Iris pigment epithelial cell (primary cell): ENCODE data around the gene TANGO2.
"Not testable (repeated sequence)": the region's sequence is repeated elsewhere in the genome, so short reads cannot be mapped to it uniquely, and the experiment has no call there.

Experiments used
- DNase-seq: peaks from one replicate; pipeline ENCODE4 v3.0.0-alpha.2; 2011; ENCODE audit warnings: low read depth

The TANGO2 gene

DNA sequence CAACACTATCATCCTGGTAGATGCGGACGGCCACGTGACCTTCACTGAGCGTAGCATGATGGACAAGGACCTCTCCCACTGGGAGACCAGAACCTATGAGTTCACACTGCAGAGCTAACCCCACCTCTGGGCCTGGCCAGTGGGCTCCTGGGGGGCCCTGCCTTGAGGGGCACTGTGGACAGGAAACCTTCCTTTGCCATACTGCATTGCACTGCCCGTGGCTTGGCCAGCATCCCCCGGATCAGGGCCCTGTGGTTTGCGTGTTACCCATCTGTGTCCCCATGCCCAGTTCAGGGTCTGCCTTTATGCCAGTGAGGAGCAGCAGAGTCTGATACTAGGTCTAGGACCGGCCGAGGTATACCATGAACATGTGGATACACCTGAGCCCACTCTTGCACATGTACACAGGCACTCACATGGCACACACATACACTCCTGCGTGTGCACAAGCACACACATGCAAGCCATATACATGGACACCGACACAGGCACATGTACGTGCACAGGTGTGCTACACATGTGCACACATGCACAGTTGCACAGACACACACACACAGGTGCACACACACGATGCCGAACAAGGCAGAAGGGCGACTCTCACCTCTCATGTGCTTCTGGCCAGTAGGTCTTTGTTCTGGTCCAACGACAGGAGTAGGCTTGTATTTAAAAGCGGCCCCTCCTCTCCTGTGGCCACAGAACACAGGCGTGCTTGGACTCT lies 43.8 kb downstream of the TANGO2 start:
- no peak for DNase-seq

DNA sequence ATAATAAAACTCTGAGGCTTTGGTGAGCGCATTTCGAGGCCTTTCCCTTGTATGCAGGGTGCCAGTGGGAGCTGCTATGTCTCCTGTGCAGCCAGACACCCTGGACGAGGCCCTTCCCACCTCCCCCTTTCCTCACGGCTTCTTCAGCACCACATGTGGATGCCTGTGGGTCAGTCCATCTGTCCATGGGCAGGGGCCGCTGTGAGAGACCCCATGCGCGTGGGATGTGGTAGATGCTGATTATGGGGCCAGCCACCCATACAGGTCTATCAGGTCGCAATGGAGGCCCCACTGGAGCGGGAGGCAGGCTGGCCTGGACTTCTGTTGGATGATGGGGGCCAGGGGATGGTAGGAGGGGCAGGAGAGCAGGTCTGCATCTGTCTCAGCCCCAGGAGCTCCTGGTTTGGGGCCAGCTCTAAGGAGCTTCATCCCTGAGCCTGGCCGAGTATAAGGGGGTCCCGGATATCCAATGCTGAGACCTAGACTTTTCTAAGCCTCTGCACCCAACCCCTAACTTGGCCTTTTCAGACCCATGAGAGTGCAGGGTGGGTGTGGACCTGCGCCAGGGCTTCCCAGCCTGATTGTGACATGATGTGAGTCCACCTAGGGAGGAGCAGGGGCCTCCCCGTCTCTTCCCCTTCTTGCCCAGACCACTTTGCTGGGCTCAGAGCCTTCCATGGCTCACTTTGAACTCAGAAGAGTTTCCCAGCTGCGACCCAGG lies 45.1 kb downstream of the TANGO2 start:
- DNase-seq, result no peak

DNA sequence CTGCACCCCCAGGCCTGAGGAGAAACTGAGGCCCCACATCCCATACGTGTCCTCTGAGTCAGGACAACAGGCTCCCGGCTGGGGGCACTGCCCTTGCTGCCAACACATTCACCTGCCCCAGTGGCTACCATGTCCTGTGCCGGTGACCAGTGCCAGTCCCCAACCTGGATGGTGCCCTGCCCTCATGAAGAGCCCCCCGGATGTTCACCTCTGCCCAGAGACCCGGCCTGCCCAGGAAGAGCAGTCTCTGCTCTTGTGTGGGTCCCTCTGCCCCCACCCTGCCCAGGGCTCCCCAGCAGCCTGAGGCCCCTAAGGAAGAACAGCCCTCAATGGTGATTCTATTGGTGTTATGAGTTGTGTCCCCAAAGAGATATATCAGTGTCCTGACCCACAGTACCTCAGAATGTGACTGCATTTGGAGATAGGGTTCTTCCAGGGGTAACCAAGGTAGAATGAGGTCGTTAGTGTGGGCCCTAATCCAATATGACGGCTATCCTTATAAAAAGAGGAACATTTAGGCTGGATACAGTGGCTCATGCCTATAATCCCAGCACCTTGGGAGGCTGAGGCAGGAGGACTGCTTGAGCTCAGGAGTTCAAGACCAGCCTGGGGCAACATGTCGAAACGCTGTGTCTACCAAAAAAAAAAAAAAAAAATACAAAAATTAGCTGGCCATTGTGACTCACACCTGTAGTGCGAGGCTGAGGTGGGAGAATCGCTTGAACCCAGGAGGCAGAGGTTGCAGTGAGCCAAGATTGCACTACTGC lies 45.9 kb downstream of the TANGO2 start:
- DNase-seq, result no peak

DNA sequence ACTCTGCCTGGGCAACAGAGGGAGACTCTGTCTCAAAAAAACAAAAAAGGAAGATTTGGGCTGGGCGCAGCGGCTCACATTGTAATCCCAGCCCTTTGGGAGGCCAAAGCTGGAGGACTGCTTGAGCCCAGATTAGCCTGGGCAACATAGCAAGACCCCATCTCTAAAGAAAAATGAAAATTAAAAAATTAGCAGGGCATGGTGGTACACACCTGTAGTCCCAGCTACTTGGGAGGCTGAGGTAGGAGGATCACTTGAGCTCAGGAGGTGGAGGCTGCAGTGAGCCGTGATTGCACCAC lies 46.4 kb downstream of the TANGO2 start:
- DNase-seq, result not testable (repeated sequence)

DNA sequence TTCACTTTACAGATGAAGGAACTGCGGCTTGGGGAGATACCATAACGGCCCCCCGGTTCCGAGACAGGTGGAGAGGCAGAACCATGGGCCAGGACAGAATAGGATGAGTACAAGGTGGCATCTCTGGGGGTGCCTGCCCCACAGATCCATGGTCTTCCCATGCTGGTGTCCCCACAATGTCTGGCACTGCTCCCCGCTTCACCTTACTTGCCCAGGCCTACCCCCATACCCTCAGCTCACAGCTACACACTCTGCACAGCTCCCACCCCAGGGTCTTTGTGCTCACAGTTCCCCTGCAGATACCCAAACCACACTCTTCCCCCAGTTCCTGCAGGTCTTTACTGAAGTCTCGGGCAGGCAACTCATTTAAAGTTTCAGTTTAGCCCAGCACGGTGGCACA lies 47.7 kb downstream of the TANGO2 start:
- DNase-seq, result no peak

DNA sequence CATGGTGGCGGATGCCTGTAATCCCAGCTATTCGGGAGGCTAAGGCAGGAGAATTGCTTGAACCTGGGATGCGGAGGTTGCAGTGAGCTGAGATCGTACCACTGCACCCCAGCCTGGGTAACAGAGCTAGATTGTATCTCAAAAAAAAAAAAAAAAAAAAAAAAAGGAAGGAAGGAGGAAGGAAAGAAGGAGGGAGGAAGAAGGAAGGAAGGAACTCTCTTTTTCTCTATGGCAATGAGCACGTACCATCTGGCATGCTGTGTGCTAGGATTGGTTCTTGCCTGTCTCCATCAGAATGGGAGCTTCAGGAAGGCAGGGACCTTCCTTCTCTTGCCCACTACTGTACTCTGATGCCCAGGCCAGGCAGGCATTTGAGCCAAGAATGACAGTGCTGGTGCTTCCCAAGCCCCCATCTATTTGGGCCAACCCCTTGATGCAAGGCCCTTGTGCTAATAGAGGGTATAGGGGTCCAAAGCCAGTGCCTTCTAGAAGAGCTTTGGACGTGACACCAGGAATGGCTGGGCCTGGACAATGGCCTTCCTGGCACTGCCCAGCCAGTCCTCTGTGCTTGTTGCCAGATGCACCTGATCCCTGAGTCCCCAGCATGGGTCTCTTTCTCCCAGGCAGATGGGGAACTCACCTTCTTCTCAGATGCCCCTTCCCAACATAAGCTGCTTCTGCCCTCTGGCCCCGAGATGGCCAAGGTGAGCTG lies 48.6 kb downstream of the TANGO2 start:
- no peak for DNase-seq

DNA sequence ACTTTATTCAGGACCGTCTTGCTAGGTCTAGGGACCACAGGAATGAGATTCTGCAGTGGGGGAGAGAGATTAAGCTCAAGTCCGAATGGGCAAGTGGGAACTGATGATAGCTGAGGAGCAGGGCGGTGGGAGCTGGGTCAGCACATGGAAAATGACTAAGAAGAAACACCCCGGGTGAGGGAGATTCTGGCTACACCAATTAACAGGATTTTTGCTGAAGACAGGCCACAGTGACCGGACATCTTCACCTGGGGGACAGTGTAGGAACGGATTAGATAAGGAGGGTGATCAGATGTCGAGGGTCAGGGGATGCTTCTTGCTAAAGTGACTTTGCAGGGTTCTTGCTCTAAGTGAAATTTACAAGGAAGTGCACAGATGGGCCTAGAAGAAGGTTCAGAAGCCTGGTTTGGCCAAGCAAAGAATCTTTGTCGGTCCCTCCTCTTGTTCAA lies 50.6 kb downstream of the TANGO2 start:
- DNase-seq, result no peak

DNA sequence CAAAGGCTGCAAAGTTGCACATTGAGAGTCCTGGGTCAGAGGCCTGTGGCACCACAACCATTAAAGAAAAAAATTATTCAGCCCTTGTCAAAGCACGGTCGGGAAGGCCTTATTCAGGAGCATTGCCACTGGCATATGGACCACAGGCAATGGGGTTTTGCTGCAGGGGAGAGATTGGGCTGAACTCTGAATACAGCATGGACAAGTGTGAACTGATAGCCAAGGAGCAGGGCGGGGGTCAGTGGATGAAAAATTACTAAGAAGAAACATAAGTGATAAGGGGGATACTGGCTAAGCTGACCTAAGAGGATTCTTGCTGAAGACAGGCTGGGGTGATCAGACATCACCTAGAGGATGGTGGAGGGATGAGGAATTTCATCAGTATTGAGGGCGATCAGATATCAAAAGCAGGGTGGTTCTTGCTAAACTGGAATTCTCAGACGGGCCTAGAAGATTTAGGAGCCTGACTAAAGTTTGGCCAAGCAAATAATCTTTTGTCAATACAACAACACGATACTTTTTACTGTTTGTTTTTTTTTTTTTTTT lies 55.8 kb downstream of the TANGO2 start:
- no peak for DNase-seq

DNA sequence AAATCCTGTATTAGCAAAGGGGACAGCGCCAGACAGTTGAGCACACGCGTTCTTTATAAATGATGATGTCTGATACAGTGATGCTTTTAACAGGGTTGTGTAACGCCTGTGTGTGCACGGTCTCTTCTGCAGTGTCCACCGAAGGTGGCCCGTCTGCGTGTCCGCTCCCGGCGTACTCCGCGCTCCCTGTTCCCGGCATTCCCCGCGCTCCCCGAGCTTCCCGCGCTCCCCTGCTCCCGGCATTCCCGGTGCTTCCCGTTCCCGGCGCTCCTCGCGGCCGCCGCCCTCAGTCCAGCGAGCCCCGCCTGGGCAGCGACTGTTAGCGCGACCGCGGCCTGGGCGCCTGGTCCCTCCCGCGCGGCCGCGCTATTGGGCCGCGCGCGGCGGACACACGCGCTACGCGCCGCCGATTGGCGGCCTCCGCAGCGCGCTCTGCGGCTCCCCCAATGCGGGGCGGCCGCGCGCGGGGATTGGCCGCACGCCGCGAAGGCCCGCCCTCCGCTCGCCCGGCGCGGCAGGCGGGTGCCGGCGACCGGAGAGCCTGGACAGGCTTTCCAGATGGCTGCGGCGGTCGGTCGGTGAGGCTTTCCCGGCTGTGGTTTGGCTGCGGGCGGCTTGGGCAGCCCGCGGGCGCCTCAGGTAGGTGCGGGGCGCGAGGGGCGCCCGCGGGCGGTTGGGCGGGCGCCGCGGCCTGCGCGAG lies 59.0 kb downstream of the TANGO2 start, which contains the start of gene DGCR8:
TSS of gene DGCR8 (plus strand) at position 497 of the 700 bp plus-strand sequence. CDS start 5,723 bp downstream, outside the sequence.
- peak; percentile 92 for DNase-seq

DNA sequence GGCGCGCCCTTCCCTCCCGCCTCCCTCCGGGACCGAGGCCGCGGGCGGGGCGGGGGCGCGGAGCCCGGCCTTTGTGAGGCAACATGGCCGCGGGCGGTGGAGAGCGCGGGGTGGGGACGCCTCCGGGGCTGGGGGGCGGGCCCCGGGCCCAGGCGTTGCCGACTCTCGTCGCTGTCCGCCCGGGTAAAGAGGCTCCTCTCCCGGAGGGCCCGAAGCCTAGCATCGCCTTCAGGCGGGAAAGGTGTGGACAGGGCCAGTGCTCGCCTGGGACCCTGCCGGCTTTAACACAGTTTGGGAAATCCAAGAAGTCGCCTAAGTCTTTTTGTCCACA lies 59.5 kb downstream of the TANGO2 start:
- peak; percentile 48 for DNase-seq

DNA sequence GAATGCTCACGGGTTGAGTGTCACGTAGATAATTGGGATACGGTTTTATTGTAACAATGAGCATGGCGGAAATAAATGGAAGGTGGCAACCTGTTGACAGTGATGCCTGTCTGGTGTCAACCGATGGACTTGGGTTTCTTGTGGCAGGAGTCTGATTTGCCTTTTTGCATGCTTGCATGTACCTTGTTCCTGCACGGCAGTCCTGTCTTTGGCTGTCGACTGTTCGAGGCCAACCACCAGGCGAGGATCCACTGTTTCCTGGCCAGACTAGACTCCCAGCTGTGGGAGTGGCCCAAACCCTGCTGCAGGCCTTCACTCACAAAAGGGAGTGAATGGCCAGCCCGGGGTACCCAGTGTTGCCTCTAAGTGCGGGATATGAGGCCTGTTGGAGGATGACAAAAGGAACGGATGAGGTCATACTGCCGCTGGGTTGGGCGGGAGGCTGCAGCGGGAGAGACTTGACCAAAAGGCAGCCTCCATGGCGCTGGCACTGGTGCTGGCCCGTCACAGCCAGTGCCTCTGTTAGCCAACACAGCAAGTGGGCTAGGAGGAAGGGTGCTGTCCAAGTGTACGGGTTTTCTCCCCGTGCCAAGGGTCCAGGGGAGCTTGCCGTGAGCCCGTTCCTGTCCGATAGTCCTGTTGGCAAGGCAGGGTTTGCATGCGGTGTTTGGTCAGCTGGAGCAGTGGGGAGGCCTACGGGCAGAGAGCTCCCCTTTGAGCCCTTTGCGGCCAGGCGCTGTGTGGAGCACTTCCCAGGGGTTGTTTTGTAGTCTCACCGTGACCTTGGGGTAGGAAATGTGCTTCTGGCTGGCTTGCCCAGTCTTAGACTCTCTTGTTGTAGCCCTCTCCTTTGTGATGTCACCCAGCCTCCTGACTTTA lies 60.1 kb downstream of the TANGO2 start:
- DNase-seq, result peak; percentile 70

DNA sequence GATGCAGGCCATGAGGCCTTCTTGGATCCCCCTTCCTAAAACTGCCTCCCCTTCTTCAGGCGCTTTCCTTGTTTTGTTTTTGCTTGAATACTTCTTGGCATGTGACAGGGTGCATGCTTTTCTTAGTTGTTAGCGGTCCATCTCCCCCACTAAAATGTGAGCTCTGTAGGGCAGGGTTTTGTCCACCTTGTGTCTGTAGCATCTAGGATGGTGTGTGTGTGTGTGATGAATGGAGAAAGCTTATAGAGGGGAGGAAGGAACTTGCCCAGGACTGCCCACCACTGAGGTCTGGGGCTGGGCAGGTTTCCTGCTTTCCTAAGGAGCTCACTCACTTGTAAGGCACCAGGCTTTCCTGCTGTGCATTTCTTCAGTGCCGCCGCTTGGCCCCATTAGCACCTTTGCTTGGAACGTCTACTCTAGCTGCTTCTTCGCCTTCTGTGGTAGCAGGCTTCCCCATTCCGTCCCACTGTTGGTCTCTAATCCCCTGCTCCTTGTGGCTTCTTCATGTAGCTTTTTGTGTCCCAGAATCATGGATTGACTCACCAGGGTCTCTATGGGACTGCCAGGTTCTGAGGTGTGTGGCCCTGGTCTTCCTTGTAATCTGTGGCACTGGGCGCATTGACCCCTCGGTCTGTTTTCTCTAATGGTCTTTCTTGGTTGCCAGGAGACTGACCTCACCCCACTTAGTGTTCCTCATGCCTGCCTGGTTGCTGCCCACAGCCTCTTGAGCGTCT lies 62.4 kb downstream of the TANGO2 start:
- no peak for DNase-seq

DNA sequence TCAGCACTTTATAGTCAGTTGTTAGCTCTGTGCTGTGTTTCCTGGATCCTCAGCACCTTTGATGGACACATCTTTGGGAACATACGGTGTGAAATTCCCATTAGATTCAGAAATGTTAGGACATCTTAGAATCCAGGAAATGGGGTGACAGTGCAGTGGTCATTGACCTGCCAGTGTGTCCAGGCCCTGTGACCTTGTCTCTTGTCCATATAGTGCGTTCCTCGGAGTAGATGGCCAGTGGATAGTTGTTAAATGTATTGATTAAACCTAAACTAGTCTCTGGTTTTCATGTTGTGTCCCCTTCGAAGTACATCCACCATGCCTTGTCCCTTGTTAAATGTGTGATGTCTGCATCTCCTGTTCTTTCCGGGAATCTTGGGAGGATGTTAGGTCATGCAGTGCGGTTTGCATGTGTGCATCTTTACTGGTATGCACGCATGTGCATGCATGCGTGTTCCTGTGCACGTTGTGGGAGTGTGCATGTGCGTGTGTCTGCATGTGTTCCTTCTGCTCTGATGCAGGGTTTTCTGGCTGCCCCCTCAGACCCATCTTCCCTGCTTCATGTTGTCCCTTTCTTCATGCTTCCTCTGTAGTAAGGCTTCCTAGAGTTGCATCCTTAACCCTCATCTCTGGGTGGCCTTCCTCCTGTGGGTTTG lies 63.1 kb downstream of the TANGO2 start:
- DNase-seq, result no peak

DNA sequence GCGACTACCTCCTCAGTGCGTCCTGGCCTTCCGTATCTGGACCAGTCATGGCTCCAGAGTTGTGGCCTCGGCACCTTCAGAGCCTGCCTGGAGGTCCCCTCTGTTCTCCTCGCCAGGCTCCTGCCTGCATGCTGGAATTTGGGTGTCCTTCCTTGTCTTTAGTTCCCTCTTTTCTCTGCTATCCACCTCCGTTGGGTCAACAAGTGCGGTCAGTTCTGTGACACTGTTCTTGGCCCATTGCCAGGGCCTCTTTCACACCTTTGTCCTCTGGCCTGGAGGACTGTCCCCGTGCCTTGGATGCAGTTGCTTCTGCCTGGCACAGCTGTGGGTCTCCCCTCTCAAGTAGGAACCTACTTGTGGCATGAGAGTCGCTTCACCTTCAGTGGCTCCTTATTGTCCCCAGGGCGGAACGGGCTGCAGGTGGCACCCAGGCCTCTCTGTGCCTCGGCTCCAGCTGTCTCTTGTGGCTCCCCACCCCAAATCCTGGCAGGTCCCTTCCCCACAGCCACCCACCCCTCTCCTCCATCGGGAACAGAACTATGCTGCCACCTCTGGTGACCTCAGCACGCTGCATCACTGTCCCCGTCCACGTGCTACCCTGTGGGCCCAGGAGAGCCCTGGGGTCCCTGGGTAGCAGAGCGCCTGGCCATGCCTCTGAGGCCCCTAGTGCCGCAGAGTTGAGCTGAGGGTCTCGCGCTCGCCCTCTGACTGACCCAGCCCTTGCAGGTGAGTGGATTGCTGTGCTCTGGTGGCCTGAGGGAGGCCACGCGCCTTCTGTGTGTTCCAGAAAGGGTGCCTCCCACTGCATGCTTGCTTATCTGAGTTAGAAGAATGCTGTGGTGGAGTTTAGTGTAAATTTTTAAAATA lies 63.9 kb downstream of the TANGO2 start:
- DNase-seq, result no peak

DNA sequence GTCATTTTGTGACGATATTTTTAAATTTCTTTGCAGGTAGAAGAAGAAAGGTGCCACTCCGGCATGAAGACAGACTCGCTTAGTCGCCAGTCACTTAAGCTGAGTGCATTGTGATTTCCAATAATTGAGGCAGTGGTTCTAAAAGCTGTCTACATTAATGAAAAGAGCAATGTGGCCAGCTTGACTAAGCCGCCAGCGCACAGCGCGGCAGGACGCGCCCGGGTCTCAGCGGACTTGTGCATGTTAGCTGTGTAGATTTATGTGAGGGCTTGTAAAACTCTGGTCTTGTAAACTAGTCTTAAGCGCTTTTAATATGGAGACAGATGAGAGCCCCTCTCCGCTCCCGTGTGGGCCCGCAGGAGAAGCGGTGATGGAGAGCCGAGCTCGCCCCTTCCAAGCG lies 64.7 kb downstream of the TANGO2 start:
- no peak for DNase-seq

DNA sequence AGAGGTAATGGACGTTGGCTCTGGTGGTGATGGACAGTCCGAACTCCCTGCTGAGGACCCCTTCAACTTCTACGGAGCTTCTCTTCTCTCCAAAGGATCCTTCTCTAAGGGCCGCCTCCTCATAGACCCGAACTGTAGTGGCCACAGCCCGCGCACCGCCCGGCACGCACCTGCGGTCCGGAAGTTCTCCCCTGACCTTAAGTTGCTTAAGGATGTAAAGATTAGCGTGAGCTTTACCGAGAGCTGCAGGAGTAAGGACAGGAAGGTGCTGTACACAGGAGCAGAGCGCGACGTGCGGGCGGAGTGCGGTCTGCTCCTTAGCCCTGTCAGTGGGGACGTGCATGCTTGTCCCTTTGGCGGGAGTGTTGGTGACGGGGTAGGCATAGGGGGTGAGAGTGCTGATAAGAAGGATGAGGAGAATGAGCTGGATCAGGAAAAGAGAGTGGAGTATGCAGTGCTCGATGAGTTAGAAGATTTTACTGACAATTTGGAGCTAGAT lies 65.2 kb downstream of the TANGO2 start:
- DNase-seq, result no peak

DNA sequence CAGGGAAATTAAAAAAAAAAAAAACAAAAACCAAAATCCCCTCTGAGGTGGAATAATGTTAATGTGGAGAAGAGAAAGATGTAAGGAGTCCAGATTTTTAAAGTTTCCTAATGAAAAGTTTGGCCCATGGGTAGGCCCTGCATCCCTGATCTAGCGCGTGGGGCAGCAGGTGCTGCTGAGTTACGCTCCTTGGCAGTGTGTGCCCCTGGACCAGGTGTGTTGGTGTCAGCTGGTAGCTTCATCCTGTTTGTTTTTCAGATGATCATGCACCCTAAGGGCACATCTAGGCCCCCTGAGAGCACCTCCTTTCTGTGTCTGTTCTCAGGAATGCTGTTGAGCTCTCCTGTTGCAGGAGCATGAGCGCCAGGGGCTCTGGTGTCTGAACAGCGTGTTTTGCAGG lies 65.9 kb downstream of the TANGO2 start:
- no peak for DNase-seq
